DMS 273 (cell line): ENCODE data around the gene GFER.

Source experiments
- DNase-seq: peaks from one replicate; lab custom pipeline; 2025; ENCODE audit not compliant: unreplicated experiment; lab: John Stamatoyannopoulos, UW

The GFER gene

DNA sequence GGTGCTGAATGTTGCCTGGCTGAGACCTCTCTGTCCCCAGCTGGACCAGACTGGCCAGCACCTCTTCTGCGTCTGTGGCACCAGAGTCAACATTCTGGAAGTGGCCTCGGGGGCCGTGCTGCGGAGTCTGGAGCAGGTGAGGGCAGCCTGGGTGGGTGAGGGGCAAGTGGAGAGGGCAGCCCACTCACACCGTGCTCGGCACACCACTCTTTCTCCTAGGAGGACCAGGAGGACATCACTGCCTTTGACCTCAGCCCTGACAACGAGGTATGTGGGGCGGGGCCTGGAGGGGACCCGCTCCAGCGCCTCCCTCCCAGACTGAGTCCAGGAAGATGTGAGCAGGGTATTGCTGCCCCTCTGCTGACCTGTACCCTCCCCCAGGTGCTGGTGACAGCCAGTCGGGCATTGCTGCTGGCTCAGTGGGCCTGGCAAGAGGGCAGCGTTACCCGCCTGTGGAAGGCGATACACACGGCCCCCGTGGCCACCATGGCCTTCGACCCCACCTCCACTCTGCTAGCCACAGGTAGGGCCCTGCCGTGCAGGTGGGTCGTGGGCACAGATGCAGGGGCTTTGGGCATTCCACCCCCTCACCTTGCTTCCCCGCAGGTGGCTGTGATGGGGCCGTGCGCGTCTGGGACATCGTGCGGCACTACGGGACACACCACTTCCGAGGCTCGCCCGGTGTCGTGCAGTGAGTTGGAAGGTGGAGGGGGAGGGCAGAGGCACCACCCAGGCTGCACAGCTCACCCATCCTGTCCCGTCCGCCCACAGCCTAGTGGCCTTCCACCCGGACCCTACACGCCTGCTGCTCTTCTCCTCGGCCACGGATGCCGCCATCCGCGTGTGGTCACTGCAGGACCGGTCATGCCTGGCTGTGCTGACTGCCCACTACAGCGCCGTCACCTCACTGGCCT, 9.6 kb upstream of the GFER start:
- no peak for DNase-seq

DNA sequence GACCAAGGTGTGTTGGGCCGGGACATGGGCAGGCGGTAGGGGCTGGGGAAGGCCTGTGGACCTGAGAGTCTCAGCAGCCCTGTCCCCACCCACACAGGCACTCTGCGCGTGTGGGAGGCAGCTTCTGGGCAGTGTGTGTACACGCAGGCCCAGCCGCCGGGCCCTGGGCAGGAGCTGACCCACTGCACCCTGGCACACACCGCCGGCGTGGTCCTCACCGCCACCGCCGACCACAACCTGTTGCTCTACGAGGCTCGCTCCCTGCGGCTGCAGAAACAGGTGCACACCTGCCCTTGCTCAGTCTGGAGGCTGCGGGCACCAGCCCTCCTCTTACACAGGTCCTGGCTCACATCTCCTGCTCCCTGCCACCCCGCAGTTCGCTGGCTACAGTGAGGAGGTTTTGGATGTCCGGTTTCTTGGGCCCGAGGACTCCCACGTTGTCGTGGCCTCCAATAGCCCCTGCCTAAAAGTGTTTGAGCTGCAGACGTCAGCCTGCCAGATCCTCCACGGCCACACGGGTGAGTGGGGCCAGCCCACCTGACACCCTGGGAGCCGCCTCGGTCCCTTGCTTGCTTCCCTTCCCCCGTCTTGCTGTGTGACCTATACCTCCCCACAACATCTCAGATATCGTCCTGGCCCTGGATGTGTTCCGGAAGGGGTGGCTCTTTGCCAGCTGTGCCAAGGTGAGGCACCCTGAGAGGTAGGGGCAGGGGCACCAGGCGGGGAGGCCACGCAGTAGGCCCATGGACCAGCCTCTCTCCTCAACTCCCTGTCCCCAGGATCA, 8.4 kb upstream of the GFER start:
- no peak for DNase-seq

DNA sequence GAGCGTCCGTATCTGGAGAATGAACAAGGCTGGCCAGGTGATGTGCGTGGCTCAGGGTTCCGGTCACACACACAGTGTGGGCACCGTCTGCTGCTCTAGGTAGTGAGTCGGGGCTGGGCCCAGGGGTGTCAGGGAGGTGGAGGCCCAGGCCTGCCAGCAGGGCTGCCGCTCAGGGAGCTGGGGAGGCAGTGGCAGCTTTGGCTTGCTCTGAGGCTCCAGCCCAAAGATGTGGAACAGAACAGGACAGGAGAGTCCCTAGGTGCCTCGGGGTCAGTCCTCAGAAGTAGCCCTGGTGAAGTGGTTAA, 7.8 kb upstream of the GFER start:
- DNase-seq = no peak

DNA sequence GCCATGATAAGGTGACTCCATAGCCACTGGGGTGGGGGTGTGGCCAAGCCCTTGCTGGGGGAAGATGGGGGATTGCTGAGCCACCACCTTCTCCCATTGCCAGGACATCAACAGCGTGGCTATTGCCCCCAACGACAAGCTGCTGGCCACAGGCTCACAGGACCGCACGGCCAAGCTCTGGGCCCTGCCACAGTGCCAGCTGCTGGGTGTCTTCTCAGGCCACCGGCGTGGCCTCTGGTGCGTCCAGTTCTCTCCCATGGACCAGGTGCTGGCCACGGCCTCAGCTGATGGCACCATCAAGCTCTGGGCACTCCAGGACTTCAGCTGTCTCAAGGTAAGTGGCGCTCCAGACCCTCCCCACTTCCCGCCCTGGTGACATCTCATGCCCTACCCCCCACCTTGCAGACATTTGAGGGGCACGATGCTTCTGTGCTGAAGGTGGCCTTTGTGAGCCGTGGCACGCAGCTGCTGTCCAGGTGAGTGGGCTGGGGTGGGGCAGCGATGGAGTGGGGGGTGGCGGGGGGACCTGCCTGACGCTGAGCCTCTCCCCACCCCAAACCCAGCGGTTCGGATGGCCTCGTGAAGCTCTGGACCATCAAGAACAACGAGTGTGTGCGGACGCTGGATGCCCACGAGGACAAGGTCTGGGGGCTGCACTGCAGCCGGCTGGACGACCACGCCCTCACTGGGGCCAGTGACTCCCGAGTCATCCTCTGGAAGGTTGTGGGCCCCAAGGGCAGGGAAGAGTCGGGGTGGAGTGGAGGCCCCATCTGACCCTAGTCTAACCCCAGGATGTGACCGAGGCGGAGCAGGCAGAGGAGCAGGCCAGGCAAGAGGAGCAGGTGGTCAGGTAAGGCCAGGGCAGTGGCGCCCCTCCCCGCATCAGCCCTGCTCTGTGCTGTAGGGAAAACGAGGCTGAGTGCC, 6.8 kb upstream of the GFER start:
- DNase-seq = no peak

DNA sequence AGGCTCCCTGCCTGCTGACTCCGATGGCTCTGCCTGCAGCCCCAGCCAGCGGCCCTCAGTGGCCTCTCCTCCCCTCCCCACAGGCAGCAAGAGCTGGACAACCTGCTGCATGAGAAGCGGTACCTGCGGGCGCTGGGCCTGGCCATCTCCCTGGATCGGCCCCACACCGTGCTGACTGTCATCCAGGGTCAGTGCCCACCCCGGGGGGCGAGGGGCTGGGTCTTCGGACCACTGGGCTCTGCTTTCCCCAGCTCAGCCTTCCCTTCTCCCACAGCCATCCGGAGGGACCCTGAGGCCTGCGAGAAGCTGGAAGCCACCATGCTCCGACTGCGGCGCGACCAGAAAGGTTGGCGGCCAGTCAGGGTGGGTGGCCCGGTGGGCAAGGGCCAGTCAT, 6.1 kb upstream of the GFER start:
- DNase-seq = no peak

DNA sequence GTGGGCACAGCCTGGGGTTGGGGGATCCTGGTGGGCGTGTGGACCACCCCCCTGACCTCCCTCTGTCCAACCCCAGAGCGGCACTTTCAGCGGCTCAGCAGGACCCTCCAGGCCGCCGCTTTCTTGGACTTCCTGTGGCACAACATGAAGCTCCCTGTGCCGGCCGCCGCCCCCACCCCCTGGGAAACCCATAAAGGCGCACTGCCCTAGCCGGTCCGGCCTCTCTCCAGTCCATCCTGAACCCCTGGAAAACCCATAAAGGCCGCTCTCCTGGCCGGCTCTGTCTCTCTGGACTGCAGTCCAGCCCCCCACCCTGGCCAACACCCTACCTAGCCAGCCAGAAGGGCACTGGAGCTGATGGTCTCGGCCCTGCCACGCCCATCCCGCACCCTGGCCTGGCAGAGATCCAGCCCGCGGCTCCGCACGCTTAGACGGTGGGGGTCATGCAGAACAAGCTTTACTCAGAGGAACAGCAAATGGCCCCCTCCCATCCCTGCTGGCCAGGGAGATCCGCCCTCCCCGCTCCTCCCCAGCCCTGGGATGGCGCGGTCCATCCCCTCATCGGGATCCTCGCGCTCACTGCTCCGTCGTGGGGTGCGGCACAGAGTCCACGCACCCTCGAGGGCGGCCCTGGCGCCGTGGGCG, 5.4 kb upstream of the GFER start:
- DNase-seq = no peak

DNA sequence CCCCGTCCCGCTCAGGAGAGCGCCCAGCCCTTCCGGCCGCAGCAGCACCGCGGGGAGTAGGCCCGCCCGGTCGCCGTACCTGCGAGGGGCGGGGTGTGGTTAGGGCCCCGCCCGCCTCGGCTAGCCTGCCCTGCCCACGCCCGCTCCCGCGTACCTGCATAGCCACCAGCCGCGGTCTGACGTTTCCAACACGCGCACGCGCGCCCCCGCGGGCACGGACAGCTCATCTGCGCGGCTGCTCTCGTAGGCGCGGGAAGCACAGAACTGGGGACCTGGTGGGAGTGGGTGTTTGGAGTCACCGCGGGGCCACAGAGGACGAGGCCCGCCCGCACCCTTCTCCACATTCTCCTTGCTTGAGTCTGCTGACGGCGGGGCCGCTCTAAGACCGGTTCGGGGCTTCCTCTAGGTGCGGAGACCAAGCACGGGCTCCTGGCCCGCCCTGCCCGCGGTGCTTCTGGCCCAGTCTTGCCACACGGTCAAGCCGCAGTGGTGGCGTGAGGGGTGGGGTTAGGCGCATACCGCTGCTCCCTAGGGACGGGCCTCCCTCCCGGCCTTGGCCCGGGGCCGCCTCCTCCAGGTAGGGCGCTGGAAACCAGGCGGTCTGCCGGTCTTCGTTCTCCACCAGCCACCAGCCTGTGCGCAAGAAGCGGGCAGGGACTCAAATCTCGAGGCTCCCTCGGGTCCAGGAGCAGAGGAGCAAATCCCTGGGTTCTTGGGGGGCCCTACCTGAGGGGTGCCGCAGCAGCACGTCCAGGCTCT, 4.5 kb upstream of the GFER start:
- peak; percentile 67 for DNase-seq

DNA sequence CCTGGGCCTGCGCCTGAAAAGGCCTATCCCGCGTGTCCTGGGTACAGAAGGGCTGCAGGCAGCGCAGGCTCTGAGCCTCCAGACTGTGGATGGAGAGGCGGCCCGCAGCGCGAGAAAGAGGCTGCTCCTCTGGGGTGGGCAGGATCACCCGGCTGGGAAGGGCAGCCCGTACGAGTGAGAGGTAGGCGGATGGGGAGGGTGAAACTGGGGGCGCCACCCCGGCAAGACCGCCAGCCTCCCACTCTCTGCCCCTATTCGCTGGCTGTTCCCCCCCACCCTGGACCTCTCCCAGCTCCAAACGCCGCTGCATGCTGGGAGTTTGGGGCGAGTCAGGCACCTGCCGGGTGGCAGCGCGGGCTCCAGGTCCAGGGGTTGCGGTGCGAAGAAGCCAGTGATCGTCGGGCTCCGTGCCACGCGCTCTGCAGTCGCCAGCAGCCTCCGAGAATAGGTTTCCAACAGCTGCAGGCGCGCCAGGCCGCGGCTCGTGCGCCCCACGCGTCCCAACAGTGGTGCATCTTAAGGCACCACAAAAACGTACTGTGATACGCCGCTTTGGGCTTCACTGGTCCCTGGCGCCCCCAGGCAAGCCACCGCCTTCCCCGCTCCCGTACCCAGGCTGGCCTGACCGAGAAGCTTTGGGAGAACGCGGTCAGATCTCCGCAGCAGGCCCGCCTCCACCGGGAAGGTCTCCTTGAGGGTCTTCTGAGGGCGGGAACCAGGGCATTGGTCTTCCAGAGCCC, 3.8 kb upstream of the GFER start:
- DNase-seq = peak; percentile 74

DNA sequence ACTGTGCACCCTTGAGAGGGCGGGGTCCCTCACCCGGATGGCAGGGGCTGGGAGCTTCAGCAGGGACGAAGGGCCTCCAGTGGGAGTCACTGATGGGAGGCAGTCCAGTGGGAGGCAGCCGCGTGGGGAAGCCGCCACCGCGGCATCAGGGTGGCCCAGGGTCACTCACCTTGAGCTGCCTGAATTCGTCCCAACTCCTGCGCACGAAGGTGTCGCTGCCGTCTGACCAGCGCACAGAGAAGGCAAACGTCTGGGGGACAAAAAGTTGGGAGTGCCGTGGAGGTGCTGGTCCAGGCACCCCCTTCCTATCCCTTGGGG, 3.3 kb upstream of the GFER start:
- DNase-seq = no peak

DNA sequence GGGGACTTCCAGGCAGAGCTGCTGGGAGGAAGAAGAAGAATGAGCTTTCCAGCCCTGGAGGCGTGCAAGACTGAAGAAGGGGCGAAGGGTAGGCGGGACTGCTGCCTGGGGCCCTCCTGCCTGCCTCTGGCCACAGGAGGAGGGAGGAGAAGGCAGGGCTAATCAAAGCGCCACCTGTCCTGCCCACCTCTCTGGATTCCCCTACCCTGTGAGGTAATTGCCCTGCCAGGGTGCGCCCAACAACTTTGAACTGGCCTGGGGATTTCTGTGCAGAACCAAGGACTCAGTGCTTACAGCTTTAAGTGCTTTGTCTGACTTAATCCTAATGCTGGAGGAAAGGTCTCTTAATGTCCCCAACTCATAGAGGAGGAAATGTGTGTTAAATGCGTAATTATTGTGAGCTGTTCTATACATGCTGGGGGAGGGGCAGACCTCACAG, 2.6 kb upstream of the GFER start, which contains the start of gene NOXO1:
TSS of gene NOXO1 (minus strand) at position 72 of the 439 bp plus-strand sequence. CDS start 290 bp downstream, outside the sequence.
- peak; percentile 65 for DNase-seq

DNA sequence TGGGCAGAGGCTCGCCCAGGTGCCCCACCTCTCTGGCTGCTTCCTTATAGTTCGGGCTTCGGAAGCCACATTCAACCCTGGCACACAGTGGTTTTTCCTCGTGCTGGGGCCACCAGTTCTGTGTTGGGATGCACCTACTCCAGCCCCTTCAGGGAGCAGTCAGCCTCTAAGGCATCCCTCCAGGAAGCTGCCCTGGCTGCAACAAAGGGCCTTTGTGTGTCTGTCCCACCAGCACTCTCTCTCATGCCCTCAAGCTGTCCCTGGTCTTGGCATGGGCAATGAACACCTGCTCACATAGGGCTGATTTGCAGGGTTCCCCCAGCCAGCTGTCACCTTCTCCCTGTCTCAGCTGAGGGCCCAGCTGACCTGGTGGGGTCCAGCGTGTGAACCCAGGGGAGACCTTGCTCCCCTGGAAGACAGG, 2.0 kb upstream of the GFER start:
- peak; percentile 82 for DNase-seq

DNA sequence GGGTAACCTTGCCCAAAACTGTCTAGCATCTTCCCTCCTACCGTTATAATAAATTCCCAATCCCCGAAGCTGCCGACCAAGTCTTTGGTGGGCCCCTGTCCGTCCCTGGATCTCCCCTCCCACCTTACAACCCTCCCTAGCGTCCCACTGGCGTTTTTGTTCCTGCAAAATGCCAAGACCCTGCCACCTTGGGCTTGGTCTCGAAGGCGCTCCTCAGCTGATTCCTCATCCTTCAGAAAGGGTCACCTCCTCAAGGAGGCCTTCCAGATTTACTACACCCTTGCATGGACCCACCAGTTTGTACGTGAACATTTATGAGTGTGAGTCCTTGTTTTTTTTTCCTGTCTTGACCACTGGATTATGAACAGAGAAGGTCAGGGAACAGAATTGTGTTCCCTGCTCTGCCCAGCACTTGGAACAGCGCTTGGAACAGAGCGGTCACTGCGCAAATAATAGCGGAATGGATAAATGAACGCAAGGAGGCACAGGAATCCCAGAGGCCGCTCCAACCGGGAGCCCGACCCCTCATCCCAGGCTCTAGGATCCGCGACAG, 926 bp upstream of the GFER start:
- DNase-seq = no peak

DNA sequence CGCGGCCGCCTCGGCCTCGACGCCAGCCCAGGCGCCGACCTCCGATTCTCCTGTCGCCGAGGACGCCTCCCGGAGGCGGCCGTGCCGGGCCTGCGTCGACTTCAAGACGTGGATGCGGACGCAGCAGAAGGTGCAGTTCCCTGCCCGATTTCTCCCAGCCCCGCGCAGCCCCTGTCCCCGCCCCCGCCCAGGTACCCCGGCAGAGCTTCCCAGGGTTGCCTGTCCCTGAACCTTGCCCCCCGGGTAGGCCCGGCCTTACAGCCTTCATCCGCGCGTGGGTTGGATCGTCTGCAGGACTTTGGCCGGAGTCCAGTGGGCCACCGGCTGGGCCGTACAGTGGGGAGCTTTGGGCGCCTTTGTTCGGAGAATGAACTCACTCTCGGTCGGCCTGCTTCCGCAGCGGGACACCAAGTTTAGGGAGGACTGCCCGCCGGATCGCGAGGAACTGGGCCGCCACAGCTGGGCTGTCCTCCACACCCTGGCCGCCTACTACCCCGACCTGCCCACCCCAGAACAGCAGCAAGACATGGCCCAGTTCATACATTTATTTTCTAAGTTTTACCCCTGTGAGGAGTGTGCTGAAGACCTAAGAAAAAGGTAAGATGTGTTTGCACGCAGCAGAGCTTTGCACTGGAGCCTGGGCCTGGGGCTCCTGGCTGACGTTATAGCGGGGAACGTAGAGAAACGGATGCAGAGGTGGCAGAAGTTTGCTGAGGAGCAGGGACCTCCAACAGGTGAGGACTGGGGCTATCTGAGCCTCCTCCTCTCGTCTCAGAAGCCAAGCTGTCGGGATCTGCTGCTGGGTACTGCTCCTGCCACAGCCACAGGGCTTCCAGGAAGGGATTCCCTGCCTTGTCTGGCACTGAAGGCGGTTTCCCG, 593 bp downstream of the GFER start:
- peak; percentile 85 for DNase-seq

DNA sequence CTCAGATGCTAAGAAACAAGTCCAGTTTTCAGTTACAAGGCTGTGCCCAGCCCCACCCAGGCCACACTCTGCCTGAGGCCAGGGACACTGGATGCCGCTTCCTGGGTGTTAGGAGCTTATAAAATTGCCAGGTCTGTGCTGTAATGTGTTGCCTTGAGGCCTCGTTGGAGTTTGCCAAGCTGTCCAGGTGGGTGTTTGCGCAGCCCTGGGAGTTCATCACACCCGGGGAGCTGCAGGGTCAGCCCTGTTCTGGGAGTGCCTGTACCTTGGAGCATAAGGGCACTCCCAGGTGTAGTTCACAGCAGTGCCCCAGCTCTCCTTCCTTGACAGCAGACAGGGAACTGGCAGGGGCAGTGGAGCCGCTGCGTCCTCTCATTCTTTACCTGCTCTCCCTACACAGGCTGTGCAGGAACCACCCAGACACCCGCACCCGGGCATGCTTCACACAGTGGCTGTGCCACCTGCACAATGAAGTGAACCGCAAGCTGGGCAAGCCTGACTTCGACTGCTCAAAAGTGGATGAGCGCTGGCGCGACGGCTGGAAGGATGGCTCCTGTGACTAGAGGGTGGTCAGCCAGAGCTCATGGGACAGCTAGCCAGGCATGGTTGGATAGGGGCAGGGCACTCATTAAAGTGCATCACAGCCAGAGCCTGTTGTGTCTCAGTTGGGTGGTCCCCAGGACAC, 1.6 kb downstream of the GFER start:
- no peak for DNase-seq

DNA sequence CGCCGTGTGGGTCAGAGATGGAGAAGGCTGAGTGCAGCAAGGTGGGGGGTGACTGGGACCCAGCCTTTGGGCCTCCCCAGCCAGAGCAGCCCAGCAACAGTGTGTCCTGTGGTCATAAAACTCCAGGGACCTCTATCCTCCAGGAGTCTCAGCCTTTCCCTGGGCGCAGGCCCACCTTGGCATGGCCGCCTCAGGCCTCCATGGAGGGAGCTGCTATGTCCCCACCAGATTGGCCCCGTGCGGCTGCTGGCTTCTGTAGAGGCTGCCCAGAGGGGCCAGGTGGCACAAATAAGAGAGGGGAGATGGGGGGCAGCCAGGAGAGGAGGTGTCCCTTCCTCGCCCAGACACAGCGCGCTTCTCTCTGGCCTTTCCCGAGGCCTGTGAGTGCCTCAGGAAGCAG, 3.2 kb downstream of the GFER start:
- DNase-seq = no peak

DNA sequence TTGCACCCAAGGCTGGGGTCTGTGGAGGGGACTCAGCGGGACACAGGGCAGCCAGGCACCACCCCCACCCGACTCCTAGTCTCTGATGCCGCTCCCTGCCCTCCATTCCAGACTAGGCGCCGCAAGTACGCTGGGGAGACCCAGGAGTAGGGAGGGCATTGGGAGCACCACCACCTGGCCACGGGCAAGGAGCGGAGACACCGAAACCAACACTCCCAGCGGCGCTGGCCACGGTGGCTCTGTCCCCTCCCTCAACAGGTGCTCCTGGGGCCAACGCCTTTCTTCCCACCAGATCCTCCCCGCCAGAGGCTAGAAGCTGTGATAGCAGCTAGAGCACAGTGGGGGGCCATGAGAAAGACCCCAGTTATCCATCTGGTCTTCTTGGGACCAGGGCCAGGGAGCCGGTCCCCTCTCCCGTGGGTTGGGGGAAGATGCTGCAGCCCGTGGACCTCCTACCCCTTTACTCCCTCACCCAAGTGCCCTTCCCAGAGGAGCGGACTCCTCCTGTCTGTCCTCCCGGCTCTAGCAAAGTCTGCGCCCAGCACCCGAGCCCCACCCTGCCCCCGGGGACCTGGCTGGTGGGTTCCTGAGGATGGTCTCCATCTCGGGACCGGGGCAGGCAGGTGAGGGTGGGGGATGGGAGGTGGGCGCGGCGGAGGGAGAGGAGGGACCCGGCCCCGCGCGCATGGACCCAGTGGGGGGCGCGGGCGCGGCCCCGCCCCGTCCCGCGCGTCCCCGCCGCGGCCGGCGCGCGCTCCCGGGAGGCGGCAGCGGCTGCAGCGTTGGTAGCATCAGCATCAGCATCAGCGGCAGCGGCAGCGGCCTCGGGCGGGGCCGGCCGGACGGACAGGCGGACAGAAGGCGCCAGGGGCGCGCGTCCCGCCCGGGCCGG, 5.5 kb downstream of the GFER start, which contains the start of gene SYNGR3:
TSS of gene SYNGR3 (plus strand) at position 762 of the 892 bp plus-strand sequence. CDS start 133 bp downstream, outside the sequence.
- DNase-seq = peak; percentile 75

DNA sequence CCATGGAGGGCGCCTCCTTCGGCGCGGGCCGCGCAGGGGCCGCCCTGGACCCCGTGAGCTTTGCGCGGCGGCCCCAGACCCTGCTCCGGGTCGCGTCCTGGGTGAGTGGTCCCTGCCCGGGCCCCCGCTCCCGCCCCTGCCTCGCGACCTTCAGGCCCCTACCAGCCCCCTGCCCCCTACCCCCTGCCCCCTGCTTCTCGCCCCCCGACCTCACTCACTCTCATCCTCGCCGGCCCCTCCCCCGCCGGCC, 6.0 kb downstream of the GFER start:
- no peak for DNase-seq
